ENCODE measurements around the gene DTNBP1. TPM values are rescaled to one million over a fixed set of nuclear protein-coding genes. Genes with fewer than 3 reads are reported as not detected.

The DTNBP1 gene
- polyA plus RNA-seq, 2 of the 4 experiments (the other 2 are of a cell fraction): 8.4 to 8.7 TPM

DNA sequence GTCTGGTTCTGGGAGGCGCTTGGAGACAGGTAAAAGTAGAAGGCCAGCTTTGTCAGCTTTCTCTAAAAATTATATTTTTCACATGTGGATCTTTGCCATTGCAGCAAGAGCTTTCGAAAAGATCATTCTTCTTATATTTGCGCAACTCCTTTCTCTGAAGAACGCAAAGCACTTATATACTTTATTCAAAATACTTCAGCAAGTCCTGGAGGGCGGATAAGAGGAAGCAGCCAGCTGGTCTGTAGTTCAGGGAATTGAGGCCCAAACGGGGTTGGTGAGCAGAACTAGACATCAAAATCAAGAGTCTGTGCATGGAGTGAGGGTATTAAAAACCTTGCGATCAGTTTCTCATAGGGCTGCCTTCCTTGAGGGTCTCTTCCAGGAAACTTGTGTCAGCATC is 182.3 kb downstream of the DTNBP1 start (continued):
- TF ChIP-seq NPAS2 (CRISPR knock-in tag; IDR thresholded peaks at IDR 0.05; ENCODE audit: borderline replicate concordance) (no peak), HDAC2 (IDR thresholded peaks at IDR 0.05) (no peak), TFCP2L1 (CRISPR knock-in tag; IDR thresholded peaks at IDR 0.05) (no peak), RCOR1 (IDR thresholded peaks at IDR 0.05; ENCODE audit: low read depth, low read length) (no peak)
- TF ChIP-seq, protein P1, sequence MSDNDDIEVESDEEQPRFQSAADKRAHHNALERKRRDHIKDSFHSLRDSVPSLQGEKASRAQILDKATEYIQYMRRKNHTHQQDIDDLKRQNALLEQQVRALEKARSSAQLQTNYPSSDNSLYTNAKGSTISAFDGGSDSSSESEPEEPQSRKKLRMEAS (IDR thresholded peaks at IDR 0.05): no peak
- TF ChIP-seq, protein P2, sequence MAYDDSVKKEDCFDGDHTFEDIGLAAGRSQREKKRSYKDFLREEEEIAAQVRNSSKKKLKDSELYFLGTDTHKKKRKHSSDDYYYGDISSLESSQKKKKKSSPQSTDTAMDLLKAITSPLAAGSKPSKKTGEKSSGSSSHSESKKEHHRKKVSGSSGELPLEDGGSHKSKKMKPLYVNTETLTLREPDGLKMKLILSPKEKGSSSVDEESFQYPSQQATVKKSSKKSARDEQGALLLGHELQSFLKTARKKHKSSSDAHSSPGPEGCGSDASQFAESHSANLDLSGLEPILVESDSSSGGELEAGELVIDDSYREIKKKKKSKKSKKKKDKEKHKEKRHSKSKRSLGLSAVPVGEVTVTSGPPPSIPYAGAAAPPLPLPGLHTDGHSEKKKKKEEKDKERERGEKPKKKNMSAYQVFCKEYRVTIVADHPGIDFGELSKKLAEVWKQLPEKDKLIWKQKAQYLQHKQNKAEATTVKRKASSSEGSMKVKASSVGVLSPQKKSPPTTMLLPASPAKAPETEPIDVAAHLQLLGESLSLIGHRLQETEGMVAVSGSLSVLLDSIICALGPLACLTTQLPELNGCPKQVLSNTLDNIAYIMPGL (CRISPR knock-in tag; IDR thresholded peaks at IDR 0.05; ENCODE audit: borderline replicate concordance): no peak

DNA sequence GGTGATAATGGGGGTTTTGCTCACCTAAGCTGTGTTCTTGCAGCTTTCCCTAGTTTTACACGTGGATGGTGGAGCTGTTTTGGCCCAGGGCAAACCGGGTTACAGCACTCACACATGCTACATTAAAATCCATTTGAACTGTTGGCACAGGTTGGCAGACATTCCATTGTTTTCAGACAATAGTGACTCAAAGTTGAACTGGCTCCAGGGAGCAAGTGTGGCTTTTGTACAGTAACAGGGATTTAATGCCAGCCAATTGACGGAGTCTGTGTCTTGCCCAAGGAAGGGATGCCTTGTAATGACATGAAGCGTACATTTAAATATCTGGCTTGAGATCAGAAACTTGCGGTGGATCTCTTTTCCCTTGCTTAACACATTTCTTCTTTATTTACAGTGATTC is 183.1 kb downstream of the DTNBP1 start:
- Histone ChIP-seq H3K27ac (no peak overlapping the region), H3K4me3 (no peak overlapping the region), H3K4me1 (0 out of 3 replicates have a peak, but pooled peaks cover 4% of the 10 kb centered on the region), H3K4me2 (no peak overlapping the region), H3K9me3 (no peaks in the 10 kb centered on the region)
- POLR2A ChIA-PET: no interaction called here
- ATAC-seq (no peak), DNase-seq (ENCODE audit: low read depth in 1 of 2, low spot score in 1 of 2) (no peak), FAIRE-seq (no peak)
- TF ChIP-seq CHD4 (IDR thresholded peaks at IDR 0.05; ENCODE audit: borderline replicate concordance) (no peak), JUN (IDR thresholded peaks at IDR 0.05) (no peak), HOXA7 (CRISPR knock-in tag; IDR thresholded peaks at IDR 0.05) (no peak), NFE2L2 (conservative IDR thresholded peaks at IDR 0.05; ENCODE audit: low read length) (no peak), NR3C1 (IDR thresholded peaks at IDR 0.05) (no peak), EP300 (IDR thresholded peaks at IDR 0.05) (no peak), POLR2AphosphoS2 (conservative IDR thresholded peaks at IDR 0.05; ENCODE audit: low read length) (no peak), EHMT2 (IDR thresholded peaks at IDR 0.05; ENCODE audit: low read depth) (no peak), RNF2 (IDR thresholded peaks at IDR 0.05; ENCODE audit: borderline replicate concordance, low read depth) (no peak)
- TF ChIP-seq, protein P3, sequence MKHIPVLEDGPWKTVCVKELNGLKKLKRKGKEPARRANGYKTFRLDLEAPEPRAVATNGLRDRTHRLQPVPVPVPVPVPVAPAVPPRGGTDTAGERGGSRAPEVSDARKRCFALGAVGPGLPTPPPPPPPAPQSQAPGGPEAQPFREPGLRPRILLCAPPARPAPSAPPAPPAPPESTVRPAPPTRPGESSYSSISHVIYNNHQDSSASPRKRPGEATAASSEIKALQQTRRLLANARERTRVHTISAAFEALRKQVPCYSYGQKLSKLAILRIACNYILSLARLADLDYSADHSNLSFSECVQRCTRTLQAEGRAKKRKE (CRISPR knock-in tag; IDR thresholded peaks at IDR 0.05; ENCODE audit: low read depth): no peak
- TF ChIP-seq, protein P2 (CRISPR knock-in tag; IDR thresholded peaks at IDR 0.05; ENCODE audit: borderline replicate concordance): no peak
- TF ChIP-seq, protein P4, sequence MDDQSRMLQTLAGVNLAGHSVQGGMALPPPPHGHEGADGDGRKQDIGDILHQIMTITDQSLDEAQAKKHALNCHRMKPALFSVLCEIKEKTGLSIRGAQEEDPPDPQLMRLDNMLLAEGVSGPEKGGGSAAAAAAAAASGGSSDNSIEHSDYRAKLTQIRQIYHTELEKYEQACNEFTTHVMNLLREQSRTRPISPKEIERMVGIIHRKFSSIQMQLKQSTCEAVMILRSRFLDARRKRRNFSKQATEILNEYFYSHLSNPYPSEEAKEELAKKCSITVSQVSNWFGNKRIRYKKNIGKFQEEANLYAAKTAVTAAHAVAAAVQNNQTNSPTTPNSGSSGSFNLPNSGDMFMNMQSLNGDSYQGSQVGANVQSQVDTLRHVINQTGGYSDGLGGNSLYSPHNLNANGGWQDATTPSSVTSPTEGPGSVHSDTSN (IDR thresholded peaks at IDR 0.05): no peak
- 69% methylated on average over 5 of the region's 5 CpGs for WGBS (ENCODE audit: missing lambda C conversion rate)
- CTCF ChIA-PET: interaction anchor here (1.5 kb wide), 1 partner anchor 16 kb away, joined by 4 read pairs; no protein-coding TSS in a partner anchor

DNA sequence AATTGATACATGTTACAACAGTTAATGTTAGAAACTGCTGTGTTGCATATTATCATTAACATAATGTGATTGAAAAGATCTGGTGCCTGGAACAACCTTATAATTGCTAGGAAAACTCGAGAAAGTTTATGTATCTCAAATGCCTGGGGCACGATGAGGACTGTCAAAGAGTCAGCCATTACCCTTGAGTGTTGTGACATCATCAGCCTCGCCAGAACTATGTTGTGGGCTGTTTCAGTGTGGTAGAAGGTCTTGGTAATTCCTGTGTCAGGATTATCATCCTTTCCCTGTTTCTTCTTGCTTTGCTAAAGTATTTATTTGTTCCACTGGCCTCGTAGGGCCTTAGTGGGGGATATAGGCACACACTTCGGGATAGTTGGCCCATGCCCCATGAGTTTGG is 185.1 kb downstream of the DTNBP1 start:
- no peak for ATAC-seq
- POLR2A ChIA-PET: no interaction called here
- CTCF ChIA-PET: interaction anchor here (0.6 to 1.6 kb wide), 2 partner anchors 14 to 1284 kb away, joined by 3 to 6 read pairs; no protein-coding TSS in a partner anchor

More for the DNA sequence above, 185.1 kb downstream of the DTNBP1 start:
- Histone ChIP-seq H3K9me3 (no peaks in the 10 kb centered on the region), H3K27ac (no peak overlapping the region), H3K4me1 (0 out of 3 replicates have a peak, but pooled peaks cover 4% of the 10 kb centered on the region), H3K4me2 (no peak overlapping the region), H3K4me3 (no peak overlapping the region)
- no peak for TF ChIP-seq ZFP36 (IDR thresholded peaks at IDR 0.05; ENCODE audit: borderline replicate concordance, partially characterized antibody)
- no peak for TF ChIP-seq JUNB (IDR thresholded peaks at IDR 0.05)
- TF ChIP-seq NFE2L2 (conservative IDR thresholded peaks at IDR 0.05; ENCODE audit: low read length): no peak
- TF ChIP-seq, protein P4 (IDR thresholded peaks at IDR 0.05): no peak
- no peak for TF ChIP-seq ZNF302 (CRISPR knock-in tag; IDR thresholded peaks at IDR 0.05)
- TF ChIP-seq, protein P5, sequence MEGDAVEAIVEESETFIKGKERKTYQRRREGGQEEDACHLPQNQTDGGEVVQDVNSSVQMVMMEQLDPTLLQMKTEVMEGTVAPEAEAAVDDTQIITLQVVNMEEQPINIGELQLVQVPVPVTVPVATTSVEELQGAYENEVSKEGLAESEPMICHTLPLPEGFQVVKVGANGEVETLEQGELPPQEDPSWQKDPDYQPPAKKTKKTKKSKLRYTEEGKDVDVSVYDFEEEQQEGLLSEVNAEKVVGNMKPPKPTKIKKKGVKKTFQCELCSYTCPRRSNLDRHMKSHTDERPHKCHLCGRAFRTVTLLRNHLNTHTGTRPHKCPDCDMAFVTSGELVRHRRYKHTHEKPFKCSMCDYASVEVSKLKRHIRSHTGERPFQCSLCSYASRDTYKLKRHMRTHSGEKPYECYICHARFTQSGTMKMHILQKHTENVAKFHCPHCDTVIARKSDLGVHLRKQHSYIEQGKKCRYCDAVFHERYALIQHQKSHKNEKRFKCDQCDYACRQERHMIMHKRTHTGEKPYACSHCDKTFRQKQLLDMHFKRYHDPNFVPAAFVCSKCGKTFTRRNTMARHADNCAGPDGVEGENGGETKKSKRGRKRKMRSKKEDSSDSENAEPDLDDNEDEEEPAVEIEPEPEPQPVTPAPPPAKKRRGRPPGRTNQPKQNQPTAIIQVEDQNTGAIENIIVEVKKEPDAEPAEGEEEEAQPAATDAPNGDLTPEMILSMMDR (IDR thresholded peaks at IDR 0.05): no peak
- TF ChIP-seq RNF2 (IDR thresholded peaks at IDR 0.05; ENCODE audit: borderline replicate concordance, low read depth): no peak
- no peak for TF ChIP-seq SMC3 (IDR thresholded peaks at IDR 0.05)
- DNase-seq (ENCODE audit: low read depth in 1 of 2, low spot score in 1 of 2) (no peak), FAIRE-seq (no peak)
- 61% methylated on average over 5 of the region's 5 CpGs for WGBS (ENCODE audit: missing lambda C conversion rate)
